Retinal pigment epithelial cell (primary cell): ENCODE results near the gene SDS.

Source experiments
- DNase-seq: peaks from one replicate; pipeline ENCODE4 v3.0.0-alpha.2; 2010; ENCODE audit warnings: low read depth
- H3K4me3 ChIP-seq: 2 replicates; pipeline ENCODE4 v1.5.1; 2011; ENCODE audit warnings: mild to moderate bottlenecking, low read length, control low read depth, moderate library complexity
- TF ChIP-seq, protein P1 (sequence below): conservative IDR thresholded peaks from 2 replicates; pipeline ENCODE4 v1.5.1; 2011; ENCODE audit warnings: low read depth, low read length, control low read depth, inconsistent platforms

Gene SDS

DNA sequence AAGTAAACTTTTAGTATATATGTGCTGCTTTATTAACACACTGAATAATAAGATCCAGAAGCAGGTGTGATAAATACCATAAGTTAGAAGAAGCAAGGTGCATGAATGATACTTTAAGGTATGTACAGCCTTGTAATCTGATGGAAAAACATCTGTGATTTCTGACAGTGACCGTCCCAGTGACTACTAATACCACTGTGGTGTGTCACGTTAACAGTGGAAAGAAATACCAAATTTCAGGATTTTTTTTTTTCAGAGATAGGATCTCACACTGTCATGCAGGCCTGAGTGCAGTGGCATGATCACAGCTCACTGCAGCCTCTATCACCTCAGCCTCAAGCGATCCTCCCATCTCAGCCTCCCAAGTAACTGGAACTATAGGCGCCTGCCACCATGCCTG is 21.5 kb downstream of the SDS start:
- no peak overlapping the region for H3K4me3 ChIP-seq
- TF ChIP-seq, protein P1, sequence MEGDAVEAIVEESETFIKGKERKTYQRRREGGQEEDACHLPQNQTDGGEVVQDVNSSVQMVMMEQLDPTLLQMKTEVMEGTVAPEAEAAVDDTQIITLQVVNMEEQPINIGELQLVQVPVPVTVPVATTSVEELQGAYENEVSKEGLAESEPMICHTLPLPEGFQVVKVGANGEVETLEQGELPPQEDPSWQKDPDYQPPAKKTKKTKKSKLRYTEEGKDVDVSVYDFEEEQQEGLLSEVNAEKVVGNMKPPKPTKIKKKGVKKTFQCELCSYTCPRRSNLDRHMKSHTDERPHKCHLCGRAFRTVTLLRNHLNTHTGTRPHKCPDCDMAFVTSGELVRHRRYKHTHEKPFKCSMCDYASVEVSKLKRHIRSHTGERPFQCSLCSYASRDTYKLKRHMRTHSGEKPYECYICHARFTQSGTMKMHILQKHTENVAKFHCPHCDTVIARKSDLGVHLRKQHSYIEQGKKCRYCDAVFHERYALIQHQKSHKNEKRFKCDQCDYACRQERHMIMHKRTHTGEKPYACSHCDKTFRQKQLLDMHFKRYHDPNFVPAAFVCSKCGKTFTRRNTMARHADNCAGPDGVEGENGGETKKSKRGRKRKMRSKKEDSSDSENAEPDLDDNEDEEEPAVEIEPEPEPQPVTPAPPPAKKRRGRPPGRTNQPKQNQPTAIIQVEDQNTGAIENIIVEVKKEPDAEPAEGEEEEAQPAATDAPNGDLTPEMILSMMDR: no peak
- no peak for DNase-seq

DNA sequence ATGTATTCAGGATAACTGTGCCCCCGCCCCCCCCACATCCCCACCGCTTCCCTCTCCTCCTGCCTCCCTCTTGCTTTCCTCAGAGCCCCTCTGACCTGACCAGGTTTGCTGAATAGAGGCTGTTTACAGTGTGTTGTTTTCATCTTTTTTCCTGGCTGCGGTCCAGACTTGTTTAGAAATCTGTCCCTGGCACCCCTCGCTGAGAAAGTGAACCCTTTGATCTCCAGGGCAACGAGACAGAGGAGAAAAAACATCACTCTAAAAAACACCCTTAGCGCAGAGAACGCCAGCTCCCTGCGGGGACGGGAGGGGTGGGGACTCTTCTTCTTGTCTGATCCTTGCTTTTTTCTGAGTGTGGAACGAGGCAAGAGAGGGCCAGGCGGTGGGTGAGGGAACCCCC is 22.5 kb downstream of the SDS start:
- DNase-seq: no peak
- no peak overlapping the region for H3K4me3 ChIP-seq
- TF ChIP-seq, protein P1: no peak

DNA sequence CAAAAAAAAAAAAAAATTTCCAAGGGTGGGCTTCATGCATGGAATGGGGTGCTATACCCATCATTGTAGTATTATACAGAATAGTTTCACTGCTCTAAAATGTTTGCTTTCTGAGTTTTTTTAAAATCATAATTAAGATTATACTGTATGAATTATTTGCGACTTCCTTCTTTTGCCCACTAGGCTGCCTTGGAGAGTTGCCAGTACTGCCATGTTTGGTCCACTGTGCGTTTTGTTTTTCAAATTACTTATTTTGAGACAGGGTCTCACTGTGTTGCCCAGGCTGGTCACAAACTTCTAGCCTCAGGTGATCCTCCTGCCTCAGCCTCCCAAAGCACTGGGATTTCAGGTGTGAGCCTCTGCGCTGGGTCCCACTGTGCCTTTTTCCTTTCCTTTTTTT is 25.4 kb downstream of the SDS start:
- TF ChIP-seq, protein P1: no peak
- no peak overlapping the region for H3K4me3 ChIP-seq
- DNase-seq: no peak

DNA sequence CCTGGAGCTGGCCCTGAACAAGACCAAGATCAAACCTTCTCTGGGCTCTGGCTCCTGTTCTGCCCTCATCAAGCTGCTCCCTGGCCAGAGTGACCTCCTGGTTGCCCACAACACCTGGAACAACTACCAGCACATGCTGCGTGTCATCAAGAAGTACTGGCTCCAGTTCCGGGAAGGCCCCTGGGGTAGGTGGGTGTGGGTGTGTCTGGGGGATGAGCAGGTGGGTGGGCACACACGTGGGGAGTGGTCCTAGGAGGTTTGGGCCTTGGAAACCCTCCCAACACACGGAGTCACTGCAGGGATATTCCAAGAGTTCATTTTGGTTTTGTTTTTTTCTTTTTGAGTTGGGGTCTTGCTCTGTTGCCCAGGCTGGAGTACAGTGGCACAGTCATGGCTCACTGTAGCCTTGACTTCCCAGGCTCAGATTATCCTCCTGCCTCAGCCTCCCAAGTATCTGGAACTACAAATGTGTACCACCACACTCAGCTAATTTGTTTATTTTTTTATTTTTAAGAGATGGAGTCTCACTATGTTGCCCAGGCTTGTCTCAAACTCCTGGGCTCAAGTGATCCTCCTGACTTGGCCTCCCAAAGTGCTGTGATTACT is 28.8 kb downstream of the SDS start:
- DNase-seq: no peak
- TF ChIP-seq, protein P1: no peak
- no peak overlapping the region for H3K4me3 ChIP-seq

DNA sequence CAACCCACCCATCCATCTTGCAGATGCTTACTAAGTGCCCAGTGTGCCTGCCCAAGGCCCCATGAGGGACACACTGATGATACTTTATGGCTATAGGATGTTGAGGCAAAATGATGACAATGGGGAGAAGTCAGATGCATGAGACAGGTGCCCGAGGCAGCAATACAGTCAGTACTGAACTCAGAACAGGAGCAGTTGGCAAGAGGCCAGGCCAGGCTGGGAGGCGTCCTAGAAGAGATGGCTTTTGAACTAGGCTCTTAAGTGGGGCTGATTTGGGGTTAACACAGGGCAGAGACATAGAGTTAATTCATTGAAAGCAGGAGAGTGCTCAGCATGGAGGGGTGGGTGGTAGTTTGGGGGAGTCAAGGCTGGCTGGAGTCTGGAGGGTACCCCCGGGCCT is 29.7 kb downstream of the SDS start:
- H3K4me3 ChIP-seq: no peak overlapping the region
- TF ChIP-seq, protein P1: no peak
- DNase-seq: no peak

DNA sequence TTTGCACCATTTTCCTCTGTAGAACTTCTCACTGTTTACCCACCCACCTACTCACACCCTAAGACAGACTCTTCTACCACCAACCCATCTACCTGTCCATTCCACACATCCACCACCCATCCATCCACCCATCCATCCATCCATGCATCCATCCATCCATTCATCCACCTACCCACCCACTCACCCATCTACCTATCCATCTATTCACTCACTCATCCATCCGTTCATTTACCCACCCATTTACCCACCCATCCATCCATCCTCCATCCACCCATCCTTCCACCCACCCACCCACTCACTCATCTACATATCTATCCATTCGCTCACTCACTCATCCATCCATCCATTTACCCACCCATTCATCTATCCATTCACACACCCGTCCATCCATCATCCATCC is 30.2 kb downstream of the SDS start:
- H3K4me3 ChIP-seq: no peak overlapping the region
- no peak for DNase-seq
- TF ChIP-seq, protein P1: no peak

DNA sequence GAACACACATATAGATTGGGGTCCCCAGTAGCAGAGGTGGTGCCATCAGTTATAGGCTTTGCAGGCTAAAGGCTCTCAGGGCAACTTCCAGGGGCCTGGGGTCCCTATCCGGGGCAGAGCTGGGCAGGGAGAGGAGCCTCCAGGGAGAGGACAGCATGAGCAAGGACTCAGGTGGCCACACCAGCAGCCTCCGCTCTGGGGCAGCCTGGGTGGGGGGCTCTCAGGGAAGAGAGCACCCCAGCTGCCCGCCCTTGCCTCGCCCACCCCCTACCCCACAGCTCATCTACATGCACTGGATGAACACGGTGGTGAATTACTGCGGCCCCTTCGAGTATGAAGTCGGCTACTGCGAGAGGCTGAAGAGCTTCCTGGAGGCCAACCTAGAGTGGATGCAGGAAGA is 31.3 kb downstream of the SDS start:
- TF ChIP-seq, protein P1: no peak
- no peak for DNase-seq
- no peak overlapping the region for H3K4me3 ChIP-seq
